GM08714 (cell line): Measurements from ENCODE around the gene HAUS8.
"Not testable (repeated sequence)": the region's sequence is repeated elsewhere in the genome, so short reads cannot be mapped to it uniquely, and the experiment has no call there.

Experiments
- H3K4me3 ChIP-seq: fragments of 200-500 bp; sonication (Bioruptor generic); 2 replicates; pipeline ENCODE4 v1.5.1; 2014; ENCODE audit warnings: mild to moderate bottlenecking, low read length, inconsistent platforms
- ZNF274 ChIP-seq: IDR thresholded peaks from 2 replicates; pipeline ENCODE4 v1.6.1; 2012; ENCODE audit warnings: mild to moderate bottlenecking, low read depth, low read length

The HAUS8 gene

GRCh38 chr19:17043744-17044143 lies 31.5 kb downstream of the HAUS8 start:
- no peak for TF ChIP-seq ZNF274
- H3K4me3 ChIP-seq = no peak overlapping the region

- no peak for TF ChIP-seq ZNF274
- no peak overlapping the region for H3K4me3 ChIP-seq
These were observed 33.3 kb downstream of the HAUS8 start for GRCh38 chr19:17041976-17042375.

- no peak for TF ChIP-seq ZNF274
- no peak overlapping the region for H3K4me3 ChIP-seq
These were observed 37.2 kb downstream of the HAUS8 start for GRCh38 chr19:17037966-17038500.

GRCh38 chr19:17037184-17037583 lies 38.1 kb downstream of the HAUS8 start:
- no peak for TF ChIP-seq ZNF274
- no peak overlapping the region for H3K4me3 ChIP-seq

- TF ChIP-seq ZNF274 = no peak
- H3K4me3 ChIP-seq = no peak overlapping the region
These were observed 38.6 kb downstream of the HAUS8 start for GRCh38 chr19:17036640-17037039.

- H3K4me3 ChIP-seq = no peak overlapping the region
- TF ChIP-seq ZNF274 = no peak
These were observed 39.3 kb downstream of the HAUS8 start for GRCh38 chr19:17035842-17036424.

- no peak for TF ChIP-seq ZNF274
- H3K4me3 ChIP-seq = no peak overlapping the region
These were observed 43.5 kb downstream of the HAUS8 start for GRCh38 chr19:17031741-17032140.

- no peak for TF ChIP-seq ZNF274
- H3K4me3 ChIP-seq = no peak overlapping the region
These were observed 47.7 kb downstream of the HAUS8 start for GRCh38 chr19:17027535-17027975.

- TF ChIP-seq ZNF274 = no peak
- no peak within 1 kb of the TSS for H3K4me3 ChIP-seq
These were observed 48.3 kb downstream of the HAUS8 start, which contains the start of gene CPAMD8 for GRCh38 chr19:17026706-17027534. Gene CPAMD8 (minus strand): TSS chr19:17026810. CDS start chr19:17026642, 168 bp downstream.

GRCh38 chr19:17025991-17026658 lies 49.1 kb downstream of the HAUS8 start:
- H3K4me3 ChIP-seq = no peak overlapping the region

GRCh38 chr19:17025361-17025760 lies 49.9 kb downstream of the HAUS8 start:
- no peak overlapping the region for H3K4me3 ChIP-seq
- no peak for TF ChIP-seq ZNF274

More at GRCh38 chr19:17025991-17026658, 49.1 kb downstream of the HAUS8 start:
- TF ChIP-seq ZNF274 = no peak

GRCh38 chr19:17024941-17025340 lies 50.3 kb downstream of the HAUS8 start:
- not testable (repeated sequence) for H3K4me3 ChIP-seq

GRCh38 chr19:17023805-17024204 lies 51.4 kb downstream of the HAUS8 start:
- TF ChIP-seq ZNF274 = no peak
- no peak overlapping the region for H3K4me3 ChIP-seq

- no peak overlapping the region for H3K4me3 ChIP-seq
- TF ChIP-seq ZNF274 = no peak
These were observed 52.5 kb downstream of the HAUS8 start for GRCh38 chr19:17022738-17023137.

GRCh38 chr19:17021793-17022590 lies 53.3 kb downstream of the HAUS8 start:
- no peak overlapping the region for H3K4me3 ChIP-seq
- no peak for TF ChIP-seq ZNF274
